Hepatocyte (in vitro differentiated cells): ENCODE measurements around the gene FBLN1. TPM values are rescaled to one million over a fixed set of nuclear protein-coding genes. Genes with fewer than 3 reads are reported as not detected.

Source experiments
- DNase-seq: peaks from one replicate; pipeline ENCODE4 v3.0.0-alpha.2; 2016; ENCODE audit warnings: low spot score
- H2AFZ ChIP-seq: fragments of 200-600 bp; sonication (generic); 2 replicates; pipeline ENCODE4 v1.6.0; 2016; ENCODE audit warnings: antibody characterized with exemption, mild to moderate bottlenecking
- H3K27ac ChIP-seq: fragments of 200-600 bp; sonication (generic); 2 replicates; pipeline ENCODE4 v1.5.1; 2016; ENCODE audit warnings: mild to moderate bottlenecking
- H3K27me3 ChIP-seq: fragments of 200-600 bp; sonication (generic); 2 replicates; pipeline ENCODE4 v1.6.1; 2016
- H3K36me3 ChIP-seq: fragments of 200-600 bp; sonication (generic); replicated peaks from 2 replicates; pipeline ENCODE4 v1.5.1; 2016; ENCODE audit warnings: low read depth; ENCODE audit not compliant: insufficient read depth
- H3K4me1 ChIP-seq: fragments of 200-600 bp; sonication (generic); 2 replicates; pipeline ENCODE4 v1.5.1; 2016; ENCODE audit warnings: mild to moderate bottlenecking, moderate library complexity; ENCODE audit not compliant: insufficient read depth
- H3K4me2 ChIP-seq: fragments of 200-600 bp; sonication (generic); 2 replicates; pipeline ENCODE4 v1.6.0; 2016
- H3K4me3 ChIP-seq: fragments of 200-600 bp; sonication (generic); 2 replicates; pipeline ENCODE4 v1.5.1; 2016; ENCODE audit warnings: mild to moderate bottlenecking
- H3K79me2 ChIP-seq: fragments of 200-600 bp; sonication (generic); 2 replicates; pipeline ENCODE4 v1.6.0; 2017; ENCODE audit warnings: mild to moderate bottlenecking
- H3K9me2 ChIP-seq: fragments of 200-600 bp; sonication (generic); replicated peaks from 2 replicates; pipeline ENCODE4 v1.6.0; 2017; ENCODE audit warnings: mild to moderate bottlenecking; ENCODE audit not compliant: insufficient read depth
- H3K9me3 ChIP-seq: fragments of 200-600 bp; sonication (generic); 2 replicates; pipeline ENCODE4 v1.5.1; 2016; ENCODE audit warnings: low read depth, mild to moderate bottlenecking
- H4K20me1 ChIP-seq: fragments of 200-600 bp; sonication (generic); 2 replicates; pipeline ENCODE4 v1.6.0; 2016; ENCODE audit warnings: mild to moderate bottlenecking; ENCODE audit not compliant: insufficient read depth, poor library complexity, severe bottlenecking
- CTCF ChIP-seq: fragments of 200-600 bp; sonication (generic); IDR thresholded peaks from 2 replicates; pipeline ENCODE4 v1.5.1; 2016; ENCODE audit warnings: antibody characterized with exemption, mild to moderate bottlenecking; ENCODE audit not compliant: poor library complexity
- EZH2 ChIP-seq: fragments of 200-600 bp; sonication (generic); IDR thresholded peaks from 2 replicates; pipeline ENCODE4 v1.6.1; 2016; ENCODE audit warnings: antibody characterized with exemption, mild to moderate bottlenecking, borderline replicate concordance
- EZH2phosphoT487 ChIP-seq: fragments of 200-600 bp; sonication (generic); IDR thresholded peaks from one replicate; pipeline ENCODE4 v1.6.1; 2018; ENCODE audit warnings: antibody characterized with exemption, mild to moderate bottlenecking, low read depth, moderate library complexity; ENCODE audit not compliant: unreplicated experiment, severe bottlenecking
- WGBS: methylation state at CpG from one replicate; pipeline ENCODE4 v1.1.6; 2016; ENCODE audit warnings: low lambda C conversion rate; ENCODE audit errors: missing lambda C conversion rate; 5-methylcytosine and 5-hydroxymethylcytosine counted together
- polyA plus RNA-seq: library from polyadenylated mRNA; unstranded; fragments of >200 nt; fragmentation: Nextera tagmentation; extraction: Ambion mirVana; gene quantifications from 2 replicates; pipeline ENCODE4 v1.2.1, GENCODE V29; 2016
- total RNA-seq: library from RNA; depleted of rRNA; stranded (reverse); fragments of >200 nt; gene quantifications from 2 replicates; pipeline ENCODE4 v1.2.3, GENCODE V29; 2014

The FBLN1 gene
- total and polyA plus RNA-seq, 2 experiments from 2014 or later = 201 to 669 TPM

- H3K27ac ChIP-seq = no peak overlapping the region
These were observed 81.5 kb downstream of the FBLN1 start for GRCh38 chr22:45584121-45584570.

GRCh38 chr22:45584621-45585436 is 82.1 kb downstream of the FBLN1 start:
- WGBS = 83% methylated on average over 17 of the region's 17 CpGs
- no peaks in the 10 kb centered on the region for H3K9me3 ChIP-seq

More at GRCh38 chr22:45584121-45584570, 81.5 kb downstream of the FBLN1 start:
- Histone ChIP-seq H3K79me2 (no peaks in the 10 kb centered on the region), H3K4me1 (no peaks in the 10 kb centered on the region), H4K20me1 (no peaks in the 10 kb centered on the region), H3K4me2 (no peak overlapping the region), H3K27me3 (no peaks in the 10 kb centered on the region), H3K9me3 (no peaks in the 10 kb centered on the region), H3K4me3 (no peak overlapping the region), H3K9me2 (no peaks in the 10 kb centered on the region), H2AFZ (no peak overlapping the region), H3K36me3 (no peaks in the 10 kb centered on the region)
- no peak for DNase-seq
- 84% methylated on average over 14 of the region's 14 CpGs for WGBS
- TF ChIP-seq CTCF (no peak), EZH2 (no peak)

GRCh38 chr22:45585437-45585755 is 82.7 kb downstream of the FBLN1 start:
- Histone ChIP-seq H3K9me2 (no peaks in the 10 kb centered on the region), H3K4me3 (no peak overlapping the region), H3K4me1 (no peaks in the 10 kb centered on the region), H3K79me2 (no peaks in the 10 kb centered on the region), H3K9me3 (no peaks in the 10 kb centered on the region), H4K20me1 (no peaks in the 10 kb centered on the region), H3K27me3 (no peaks in the 10 kb centered on the region), H3K27ac (no peak overlapping the region), H2AFZ (no peak overlapping the region), H3K4me2 (no peak overlapping the region), H3K36me3 (no peaks in the 10 kb centered on the region)
- TF ChIP-seq EZH2 (no peak), EZH2phosphoT487 (no peak), CTCF (no peak)
- 74% methylated on average over 12 of the region's 13 CpGs for WGBS
- no peak for DNase-seq

More at GRCh38 chr22:45584621-45585436, 82.1 kb downstream of the FBLN1 start:
- no peaks in the 10 kb centered on the region for H3K4me1 ChIP-seq
- H3K27me3 ChIP-seq = no peaks in the 10 kb centered on the region
- no peak for DNase-seq
- no peaks in the 10 kb centered on the region for H3K36me3 ChIP-seq
- TF ChIP-seq EZH2 (no peak), CTCF (no peak), EZH2phosphoT487 (no peak)
- no peaks in the 10 kb centered on the region for H4K20me1 ChIP-seq
- H3K4me3 ChIP-seq = no peak overlapping the region
- H2AFZ ChIP-seq = no peak overlapping the region
- no peak overlapping the region for H3K4me2 ChIP-seq
- no peaks in the 10 kb centered on the region for H3K79me2 ChIP-seq
- no peaks in the 10 kb centered on the region for H3K9me2 ChIP-seq
- H3K27ac ChIP-seq = no peak overlapping the region
